ENCODE results near the gene UCN.
A peak's percentile ranks its signal among the peaks of the same experiment; 100 is the strongest.
"Not testable (repeated sequence)": the region's sequence is repeated elsewhere in the genome, so short reads cannot be mapped to it uniquely, and the experiment has no call there.

The UCN gene

DNA sequence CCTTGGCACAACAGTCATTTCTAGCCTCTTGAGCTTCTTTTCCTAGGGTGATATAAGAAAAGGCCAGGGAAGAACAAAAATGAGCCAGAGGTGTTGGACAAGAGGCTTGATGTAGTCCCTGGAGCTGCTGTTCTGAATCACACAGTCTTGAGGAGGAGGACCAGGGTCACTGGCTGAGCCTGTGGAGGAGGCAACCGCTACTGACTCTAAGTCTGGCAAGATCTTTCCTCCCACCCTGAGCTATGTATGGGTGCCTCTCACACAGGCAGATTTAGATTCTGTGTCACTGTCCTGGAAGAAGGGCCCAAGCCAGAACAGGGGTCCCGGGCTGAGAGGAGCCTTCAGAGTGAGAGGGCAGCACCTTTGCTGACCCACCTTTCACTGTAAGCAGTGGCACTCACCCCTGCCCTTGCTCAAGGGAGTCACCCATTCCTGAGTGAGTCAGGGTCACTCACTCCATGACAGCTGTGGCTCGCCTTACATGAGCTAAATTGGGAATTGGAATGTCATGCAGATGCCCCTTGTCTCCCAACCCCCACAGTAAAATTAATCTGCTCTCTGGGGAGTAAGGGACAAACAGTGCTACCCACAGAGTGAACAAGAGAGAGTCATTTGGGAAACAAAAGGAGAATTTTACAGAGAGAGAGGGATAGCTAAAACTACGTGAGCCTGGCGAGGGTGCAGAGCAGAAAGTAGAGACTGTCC lies 26.2 kb downstream of the UCN start, which contains the start of gene TRIM54:
TRIM54 (plus strand) TSS at position 575 of the 705 bp plus-strand sequence. CDS start 303 bp downstream, outside the sequence.
- DNase-seq, result no peak

GRCh38 chr2:27281442-27281841 lies 26.8 kb downstream of the UCN start:
- no peak for DNase-seq

GRCh38 chr2:27280826-27281225 lies 27.4 kb downstream of the UCN start:
- DNase-seq, result no peak

- DNase-seq, result no peak
These were observed 30.2 kb downstream of the UCN start for GRCh38 chr2:27278010-27278409.

DNA sequence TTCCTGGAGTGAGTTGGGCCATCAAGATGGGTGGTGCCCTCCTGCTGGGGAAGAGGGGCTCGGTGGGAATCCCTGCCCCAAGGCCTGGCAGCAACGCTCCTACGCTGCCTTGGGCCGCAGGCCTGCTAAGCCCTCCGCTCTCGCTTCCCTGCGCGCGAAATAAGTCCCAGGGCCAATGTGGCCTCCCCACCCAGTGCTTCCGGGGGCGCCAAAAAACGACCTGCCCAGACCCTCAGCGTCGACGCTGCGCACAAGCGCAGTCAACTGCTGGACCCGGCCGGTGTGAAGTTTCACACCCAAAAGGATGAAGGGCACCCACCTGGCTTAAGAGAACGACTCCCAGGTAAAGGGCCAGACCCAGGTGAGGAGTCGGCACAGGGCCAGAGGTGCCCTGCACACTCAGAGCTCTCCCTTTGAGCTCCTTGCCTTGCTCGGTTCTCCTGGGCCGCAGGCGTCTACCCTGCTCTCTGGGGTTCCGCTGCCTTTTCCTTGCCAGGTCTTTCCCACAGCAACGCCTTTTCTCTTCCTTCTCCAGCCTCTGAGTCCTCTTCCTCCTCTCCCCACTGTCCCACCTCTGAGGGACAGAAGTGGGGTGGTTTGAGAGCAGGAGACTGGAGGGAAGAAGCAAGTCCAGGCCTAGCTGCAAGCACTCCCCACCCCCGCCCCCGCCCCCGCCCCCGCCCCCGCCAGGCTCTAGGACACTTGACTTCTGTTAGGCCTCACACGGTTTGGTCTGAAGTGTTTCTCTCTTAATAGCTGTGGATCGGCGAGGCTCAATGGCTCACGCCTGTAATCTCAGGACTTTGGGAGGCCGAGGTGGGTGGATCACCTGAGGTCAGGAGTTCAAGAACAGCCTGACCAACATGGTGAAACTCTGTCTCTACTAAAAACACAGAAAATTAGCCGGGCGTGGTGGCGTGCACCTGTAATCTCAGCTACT lies 32.8 kb downstream of the UCN start, which contains the start of gene DNAJC5G:
DNAJC5G (plus strand) TSS at position 223 of the 940 bp plus-strand sequence. CDS start 1,296 bp downstream, outside the sequence.
- no peak for DNase-seq

GRCh38 chr2:27272537-27273522 lies 35.4 kb downstream of the UCN start:
- DNase-seq, result not testable (repeated sequence)

GRCh38 chr2:27271631-27272340 lies 36.5 kb downstream of the UCN start:
- DNase-seq, result no peak

- no peak for DNase-seq
These were observed 37.6 kb downstream of the UCN start for GRCh38 chr2:27270670-27271069.

- no peak for DNase-seq
These were observed 38.1 kb downstream of the UCN start for GRCh38 chr2:27270131-27270530.

DNA sequence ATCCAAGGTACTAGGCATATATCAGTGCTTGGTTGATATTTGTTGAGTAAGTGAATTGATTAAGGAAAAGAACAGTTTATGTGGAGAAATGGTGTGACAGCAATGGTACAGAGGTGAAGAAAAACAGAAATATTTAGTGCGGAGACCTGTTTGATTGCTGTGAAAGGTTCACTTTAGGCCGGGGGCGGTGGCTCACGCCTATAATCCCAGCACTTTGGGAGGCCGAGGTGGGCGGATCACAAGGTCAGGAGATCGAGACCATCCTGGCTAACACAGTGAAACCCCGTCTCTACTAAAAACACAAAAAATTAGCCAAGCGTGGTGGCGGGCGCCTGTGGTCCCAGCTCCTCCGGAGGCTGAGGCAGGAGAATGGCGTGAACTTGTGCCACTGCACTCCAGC lies 39.9 kb downstream of the UCN start:
- not testable (repeated sequence) for DNase-seq

DNA sequence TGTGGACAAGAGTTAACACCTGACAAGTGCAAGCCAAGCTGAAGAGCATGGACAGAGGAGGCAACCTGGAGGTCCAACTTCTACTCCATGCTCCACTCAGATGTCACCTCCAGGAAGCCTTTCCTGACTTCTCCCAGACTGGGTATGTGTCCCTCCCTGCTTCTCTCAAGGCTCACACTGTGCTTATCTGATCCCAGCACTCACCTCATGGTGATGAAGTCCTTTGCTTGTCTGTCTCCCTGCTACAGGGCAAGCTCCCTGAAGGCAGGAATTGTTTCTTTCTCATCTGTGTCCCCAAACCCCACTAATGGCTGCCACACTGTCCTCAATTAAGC lies 42.7 kb downstream of the UCN start:
- DNase-seq, result no peak

- peak; percentile 57 for DNase-seq
These were observed 43.3 kb downstream of the UCN start for GRCh38 chr2:27264753-27265535.

- DNase-seq, result no peak
These were observed 43.9 kb downstream of the UCN start for GRCh38 chr2:27264253-27264752.

GRCh38 chr2:27263287-27264252 lies 44.7 kb downstream of the UCN start:
- peak; percentile 33 for DNase-seq

DNA sequence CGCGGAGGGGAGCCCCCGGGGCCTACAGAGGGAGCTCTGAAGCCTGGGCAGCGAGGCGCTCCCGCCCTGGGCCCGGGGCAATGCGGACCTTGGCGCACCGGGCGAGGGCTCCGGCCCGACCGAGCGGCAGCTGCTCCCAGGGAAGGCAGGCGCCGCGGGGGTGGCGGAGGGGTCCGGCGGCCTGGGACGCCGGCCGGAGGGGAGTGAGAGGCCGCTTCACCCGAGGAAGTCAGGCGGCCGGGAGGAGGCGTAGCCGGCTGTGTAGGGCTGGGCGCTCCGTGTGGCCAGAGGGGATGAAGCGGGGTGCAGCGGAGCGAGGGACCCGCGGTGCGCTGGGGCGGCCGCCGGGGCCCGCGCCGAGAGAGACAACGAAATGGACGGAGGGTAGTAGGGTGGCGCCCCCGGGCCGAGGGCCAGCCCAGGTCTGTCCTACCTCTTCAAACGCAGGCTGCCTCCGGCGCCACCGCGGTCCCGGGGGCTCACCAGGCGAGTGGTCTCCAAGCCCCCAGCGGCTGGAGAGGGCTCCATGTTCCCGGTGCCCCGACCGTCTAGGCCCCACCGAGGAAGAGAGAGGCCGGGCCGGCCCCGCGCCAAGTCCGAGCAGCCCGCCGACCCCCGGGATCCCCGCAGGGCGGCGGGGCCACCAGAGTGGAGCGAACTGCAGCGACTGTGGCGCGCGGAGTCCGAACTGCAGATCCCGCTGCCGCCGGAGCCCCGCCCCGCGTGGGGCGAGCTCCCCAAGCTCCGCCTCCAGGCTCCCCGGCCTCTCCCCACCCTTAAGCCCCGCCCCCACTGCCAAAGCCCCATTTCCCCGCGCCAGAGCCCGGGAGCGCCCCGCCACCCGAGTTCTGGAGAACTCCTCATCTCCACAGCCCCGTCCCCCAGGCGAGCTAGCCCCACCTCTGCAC lies 45.6 kb downstream of the UCN start, which contains the start of gene SLC30A3:
SLC30A3 (minus strand) TSS at position 669 of the 908 bp plus-strand sequence; CDS start at position 528, 141 bp downstream.
- peak; percentile 55 for DNase-seq

- no peak for DNase-seq
These were observed 46.3 kb downstream of the UCN start for GRCh38 chr2:27261926-27262298.

- no peak for DNase-seq
These were observed 46.9 kb downstream of the UCN start for GRCh38 chr2:27261241-27261925.

GRCh38 chr2:27258051-27258450 lies 50.2 kb downstream of the UCN start:
- no peak for DNase-seq

Measured in NCI-H1105 treated with DMSO at 0.1 percent for 48 hours (cell line).